ENCODE data around the gene MDH1B. TPM values are rescaled to one million over a fixed set of nuclear protein-coding genes. Genes with fewer than 3 reads are reported as not detected.

Gene MDH1B
- polyA plus RNA-seq, 2 of the 4 experiments (the other 2 are of a cell fraction): 2.8 to 3.2 TPM

DNA sequence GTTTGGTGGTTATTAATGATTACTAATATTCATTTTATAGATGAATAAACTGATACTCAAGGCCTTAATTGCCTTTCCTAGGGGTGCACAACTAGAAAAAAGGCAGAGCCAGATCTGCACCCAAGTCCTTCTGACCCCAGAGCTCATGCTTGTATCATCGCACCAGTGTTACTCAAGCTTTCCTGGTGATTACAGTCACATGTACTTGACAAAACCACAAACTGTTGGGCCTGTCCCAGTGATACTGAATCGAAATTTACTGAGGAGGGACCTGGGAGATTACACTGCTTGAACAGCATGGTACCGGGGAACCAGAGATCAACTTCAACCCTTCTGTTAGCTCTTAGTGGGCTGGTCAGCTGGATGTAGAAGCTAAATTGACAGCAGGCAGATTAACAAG is 34.0 kb upstream of the MDH1B start:
- no peak for FAIRE-seq
- ATAC-seq: no peak
- H3K9me3 ChIP-seq: no peaks in the 10 kb centered on the region
- H3K4me1 ChIP-seq: no peaks in the 10 kb centered on the region
- CTCF ChIA-PET: interaction anchor here (0.7 to 4.3 kb wide), 9 partner anchors 8 to 681 kb away, joined by 3 to 44 read pairs (median 13); no protein-coding TSS in a partner anchor
- DNase-seq (ENCODE audit: low read depth in 1 of 2, low spot score in 1 of 2): no peak
- H3K4me2 ChIP-seq: no peak overlapping the region
- H3K27ac ChIP-seq: no peak overlapping the region
- TF ChIP-seq, protein P1, sequence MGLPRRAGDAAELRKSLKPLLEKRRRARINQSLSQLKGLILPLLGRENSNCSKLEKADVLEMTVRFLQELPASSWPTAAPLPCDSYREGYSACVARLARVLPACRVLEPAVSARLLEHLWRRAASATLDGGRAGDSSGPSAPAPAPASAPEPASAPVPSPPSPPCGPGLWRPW (IDR thresholded peaks at IDR 0.05): no peak
- no peak for TF ChIP-seq SREBF2 (IDR thresholded peaks at IDR 0.05)
- TF ChIP-seq, protein P2, sequence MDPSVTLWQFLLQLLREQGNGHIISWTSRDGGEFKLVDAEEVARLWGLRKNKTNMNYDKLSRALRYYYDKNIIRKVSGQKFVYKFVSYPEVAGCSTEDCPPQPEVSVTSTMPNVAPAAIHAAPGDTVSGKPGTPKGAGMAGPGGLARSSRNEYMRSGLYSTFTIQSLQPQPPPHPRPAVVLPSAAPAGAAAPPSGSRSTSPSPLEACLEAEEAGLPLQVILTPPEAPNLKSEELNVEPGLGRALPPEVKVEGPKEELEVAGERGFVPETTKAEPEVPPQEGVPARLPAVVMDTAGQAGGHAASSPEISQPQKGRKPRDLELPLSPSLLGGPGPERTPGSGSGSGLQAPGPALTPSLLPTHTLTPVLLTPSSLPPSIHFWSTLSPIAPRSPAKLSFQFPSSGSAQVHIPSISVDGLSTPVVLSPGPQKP (IDR thresholded peaks at IDR 0.05; ENCODE audit: low read depth, low read length): no peak
- no peak for TF ChIP-seq ZFP36 (IDR thresholded peaks at IDR 0.05; ENCODE audit: borderline replicate concordance, partially characterized antibody)
- no peak for TF ChIP-seq CHD4 (IDR thresholded peaks at IDR 0.05; ENCODE audit: borderline replicate concordance)
- TF ChIP-seq, protein P3, sequence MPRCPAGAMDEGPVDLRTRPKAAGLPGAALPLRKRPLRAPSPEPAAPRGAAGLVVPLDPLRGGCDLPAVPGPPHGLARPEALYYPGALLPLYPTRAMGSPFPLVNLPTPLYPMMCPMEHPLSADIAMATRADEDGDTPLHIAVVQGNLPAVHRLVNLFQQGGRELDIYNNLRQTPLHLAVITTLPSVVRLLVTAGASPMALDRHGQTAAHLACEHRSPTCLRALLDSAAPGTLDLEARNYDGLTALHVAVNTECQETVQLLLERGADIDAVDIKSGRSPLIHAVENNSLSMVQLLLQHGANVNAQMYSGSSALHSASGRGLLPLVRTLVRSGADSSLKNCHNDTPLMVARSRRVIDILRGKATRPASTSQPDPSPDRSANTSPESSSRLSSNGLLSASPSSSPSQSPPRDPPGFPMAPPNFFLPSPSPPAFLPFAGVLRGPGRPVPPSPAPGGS (IDR thresholded peaks at IDR 0.05): no peak
- no peak for TF ChIP-seq RFX5 (IDR thresholded peaks at IDR 0.05)
- TF ChIP-seq HDAC2 (IDR thresholded peaks at IDR 0.05): no peak
- no peak for TF ChIP-seq HEYL (CRISPR knock-in tag; IDR thresholded peaks at IDR 0.05)
- TF ChIP-seq ZC3H11A (IDR thresholded peaks at IDR 0.05): no peak
- TF ChIP-seq ESRRA (IDR thresholded peaks at IDR 0.05; ENCODE audit: borderline replicate concordance, low read length): no peak
- no peak for TF ChIP-seq SMC3 (IDR thresholded peaks at IDR 0.05)
- POLR2A ChIA-PET: no interaction called here
- 68% methylated on average over 3 of the region's 3 CpGs for WGBS (ENCODE audit: missing lambda C conversion rate)
- H3K4me3 ChIP-seq: no peak overlapping the region

DNA sequence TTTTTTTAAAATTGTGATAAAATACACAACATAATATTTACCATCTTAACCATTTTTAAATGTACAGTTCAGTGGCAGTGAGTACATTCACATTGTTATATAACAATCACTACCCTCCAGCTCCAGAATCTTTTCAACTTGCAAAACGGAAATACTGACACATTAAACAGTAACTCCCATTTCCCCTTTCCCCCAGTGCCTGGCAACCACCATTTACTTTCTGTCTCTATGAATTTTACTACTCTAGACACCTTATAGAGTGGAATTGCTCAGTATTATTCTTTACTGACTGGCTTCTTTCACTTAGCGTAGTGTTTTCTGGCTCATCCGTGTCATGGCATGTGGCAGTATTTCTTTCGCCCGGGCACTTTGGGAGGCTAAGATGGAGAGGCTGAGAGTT is 32.9 kb upstream of the MDH1B start:
- H3K4me1 ChIP-seq: no peaks in the 10 kb centered on the region
- ATAC-seq (no peak), FAIRE-seq (no peak), DNase-seq (ENCODE audit: low read depth in 1 of 2, low spot score in 1 of 2) (no peak)
- no peak overlapping the region for H3K27ac ChIP-seq
- TF ChIP-seq ESRRA (IDR thresholded peaks at IDR 0.05; ENCODE audit: borderline replicate concordance, low read length) (no peak), MAZ (IDR thresholded peaks at IDR 0.05; ENCODE audit: borderline replicate concordance, low read depth, low read length) (no peak), MYC (IDR thresholded peaks at IDR 0.05; ENCODE audit: borderline replicate concordance, low read length) (no peak), HDAC2 (IDR thresholded peaks at IDR 0.05) (no peak), EHF (CRISPR knock-in tag; IDR thresholded peaks at IDR 0.05) (no peak), CEBPB (IDR thresholded peaks at IDR 0.05) (no peak), BHLHE40 (IDR thresholded peaks at IDR 0.05; ENCODE audit: low read depth, low read length) (no peak), SREBF2 (IDR thresholded peaks at IDR 0.05) (no peak)
- TF ChIP-seq, protein P1 (IDR thresholded peaks at IDR 0.05): no peak
- 93% methylated on average over 5 of the region's 5 CpGs for WGBS (ENCODE audit: missing lambda C conversion rate)
- no peak overlapping the region for H3K4me2 ChIP-seq
- H3K9me3 ChIP-seq: no peaks in the 10 kb centered on the region
- CTCF ChIA-PET: interaction anchor here (1.3 kb wide), 1 partner anchor 16 kb away, joined by 10 read pairs; no protein-coding TSS in a partner anchor
- POLR2A ChIA-PET: no interaction called here
- H3K4me3 ChIP-seq: no peak overlapping the region

DNA sequence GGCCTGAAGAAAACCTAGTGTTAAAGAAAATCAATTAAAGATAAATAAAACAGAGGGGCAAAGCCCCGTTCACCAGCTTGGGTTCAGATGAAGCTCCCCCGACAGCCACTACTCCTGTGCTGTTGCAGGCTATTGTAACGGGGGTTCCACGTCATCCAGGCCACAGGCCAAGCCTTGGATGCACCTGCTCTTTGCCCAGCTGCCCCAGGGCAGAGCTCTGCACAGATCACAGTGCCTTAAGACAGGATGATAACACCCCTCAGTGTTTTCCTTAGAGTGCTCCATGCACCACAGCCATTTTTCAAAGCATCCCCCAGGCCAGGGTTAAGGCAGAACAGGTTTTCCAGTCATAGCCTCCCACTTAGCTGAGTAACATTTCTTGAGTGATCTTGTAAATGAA is 32.2 kb upstream of the MDH1B start:
- ATAC-seq (no peak), FAIRE-seq (no peak)

More for the DNA sequence above, 32.2 kb upstream of the MDH1B start:
- TF ChIP-seq NR3C1 (IDR thresholded peaks at IDR 0.05) (no peak), RNF2 (IDR thresholded peaks at IDR 0.05; ENCODE audit: borderline replicate concordance, low read depth) (no peak)
- TF ChIP-seq, protein P3 (IDR thresholded peaks at IDR 0.05): no peak
- TF ChIP-seq, protein P4, sequence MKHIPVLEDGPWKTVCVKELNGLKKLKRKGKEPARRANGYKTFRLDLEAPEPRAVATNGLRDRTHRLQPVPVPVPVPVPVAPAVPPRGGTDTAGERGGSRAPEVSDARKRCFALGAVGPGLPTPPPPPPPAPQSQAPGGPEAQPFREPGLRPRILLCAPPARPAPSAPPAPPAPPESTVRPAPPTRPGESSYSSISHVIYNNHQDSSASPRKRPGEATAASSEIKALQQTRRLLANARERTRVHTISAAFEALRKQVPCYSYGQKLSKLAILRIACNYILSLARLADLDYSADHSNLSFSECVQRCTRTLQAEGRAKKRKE (CRISPR knock-in tag; IDR thresholded peaks at IDR 0.05; ENCODE audit: low read depth): no peak
- no peak overlapping the region for H3K27ac ChIP-seq
- ChIA-PET POLR2A (no interaction called here), CTCF (interaction anchor here (0.9 to 1.3 kb wide), 2 partner anchors 16 to 677 kb away, joined by 4 to 10 read pairs; no protein-coding TSS in a partner anchor)
- H3K4me3 ChIP-seq: no peak overlapping the region
- H3K4me2 ChIP-seq: no peak overlapping the region
- no peak for DNase-seq (ENCODE audit: low read depth in 1 of 2, low spot score in 1 of 2)
- 92% methylated on average over 4 of the region's 4 CpGs for WGBS (ENCODE audit: missing lambda C conversion rate)
- no peaks in the 10 kb centered on the region for H3K4me1 ChIP-seq
- no peaks in the 10 kb centered on the region for H3K9me3 ChIP-seq

All from A549 (cell line).